Right kidney (tissue), 1 donor: Measurements from ENCODE around the gene C4orf54.

Source experiments
- DNase-seq: peaks from one replicate; pipeline ENCODE4 v3.0.0-alpha.2; 2016

Gene C4orf54

DNA sequence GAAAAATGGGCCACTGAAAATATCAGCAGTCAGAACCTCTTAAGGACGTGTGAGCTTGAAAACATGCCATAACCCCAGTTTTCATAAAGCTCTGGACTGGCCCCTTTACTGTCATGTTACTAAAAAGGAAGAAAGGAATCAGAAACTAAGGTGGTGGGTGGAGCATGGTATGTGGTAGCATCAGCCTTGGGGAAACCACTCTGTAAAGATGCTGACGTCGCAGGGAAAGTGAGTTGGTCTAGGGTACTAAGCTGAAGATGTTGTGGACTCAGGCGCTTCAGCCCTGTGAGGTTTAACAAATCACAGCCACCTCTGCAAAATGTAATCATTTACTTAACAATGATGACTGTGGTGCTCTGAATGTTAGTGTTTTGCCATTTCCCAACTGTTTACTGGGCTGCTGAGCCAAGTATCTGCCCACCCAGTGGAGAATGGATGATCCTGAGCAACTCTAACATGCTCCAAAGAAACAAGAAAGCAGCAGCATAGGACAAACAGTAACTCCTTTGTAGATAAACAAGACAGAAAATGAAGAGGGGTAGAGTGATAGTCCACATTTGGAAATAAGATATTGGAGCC lies 33.4 kb downstream of the C4orf54 start:
- no peak for DNase-seq

DNA sequence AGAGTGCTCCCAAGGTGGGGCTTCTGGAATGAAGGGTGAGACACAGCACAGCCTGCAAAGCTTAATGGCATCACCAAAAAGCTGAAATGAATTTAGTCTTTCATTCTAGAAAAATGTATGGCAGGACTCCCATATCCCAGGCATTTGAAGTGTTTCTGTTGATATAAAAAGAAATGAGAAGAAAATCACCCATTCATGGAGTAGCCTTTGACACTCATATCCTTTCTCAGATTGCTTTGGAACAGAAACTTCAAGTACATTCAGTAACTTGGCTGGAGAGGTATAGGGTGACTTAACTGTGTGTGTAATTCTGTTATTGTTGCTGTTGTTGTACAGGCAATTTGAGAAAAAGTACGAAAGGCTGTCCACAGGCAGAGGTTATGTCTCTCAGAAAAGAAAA lies 35.3 kb downstream of the C4orf54 start:
- no peak for DNase-seq

DNA sequence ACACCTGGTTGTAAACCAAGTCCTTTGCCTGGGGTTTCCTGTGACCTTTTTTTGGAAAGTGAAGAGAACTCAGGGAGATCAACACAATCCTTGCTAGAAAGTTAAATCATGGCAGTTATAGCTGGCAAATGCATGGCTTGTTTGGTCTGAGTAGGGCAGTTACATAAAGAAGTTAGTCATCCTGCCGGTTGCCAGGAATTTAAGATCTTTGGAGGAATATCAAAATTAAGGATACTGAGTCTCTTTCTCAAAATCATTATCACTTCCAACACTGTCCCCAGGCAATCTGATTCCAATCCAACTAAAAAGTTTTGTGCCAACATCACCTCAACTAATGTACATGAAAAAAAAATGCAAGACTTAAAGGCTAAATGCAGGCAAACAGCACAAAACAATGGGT lies 40.3 kb downstream of the C4orf54 start:
- DNase-seq: no peak

DNA sequence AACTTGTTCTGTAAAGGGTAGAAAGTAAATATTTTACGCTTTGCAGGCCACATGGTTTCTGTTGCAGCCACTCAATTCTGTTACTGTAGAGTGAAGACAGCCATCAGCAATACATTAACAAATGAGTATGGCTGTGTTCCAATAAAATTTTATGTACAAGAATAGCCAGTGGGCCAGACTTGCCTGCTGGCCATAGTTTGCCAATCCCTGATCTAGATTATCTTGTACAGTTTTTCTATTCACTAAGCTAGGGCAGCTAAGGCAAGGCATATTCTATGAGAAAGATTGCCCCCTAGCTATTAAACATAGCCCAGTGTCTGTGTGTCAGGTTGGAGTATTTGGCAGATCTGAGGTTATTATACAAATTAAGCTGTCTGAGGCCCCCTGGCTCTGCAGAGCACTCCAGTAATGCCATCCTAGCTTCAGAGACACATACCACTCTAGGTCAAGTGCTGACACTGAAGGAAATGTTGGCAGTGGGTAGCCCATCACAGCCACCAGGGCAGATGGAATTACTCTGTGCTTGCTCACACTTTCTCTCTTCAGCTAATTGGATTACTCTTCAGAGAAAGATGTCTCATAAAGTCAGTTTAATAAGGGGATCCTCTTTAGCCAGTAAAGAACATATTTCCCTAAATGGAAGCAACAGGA lies 42.3 kb downstream of the C4orf54 start:
- DNase-seq: no peak

DNA sequence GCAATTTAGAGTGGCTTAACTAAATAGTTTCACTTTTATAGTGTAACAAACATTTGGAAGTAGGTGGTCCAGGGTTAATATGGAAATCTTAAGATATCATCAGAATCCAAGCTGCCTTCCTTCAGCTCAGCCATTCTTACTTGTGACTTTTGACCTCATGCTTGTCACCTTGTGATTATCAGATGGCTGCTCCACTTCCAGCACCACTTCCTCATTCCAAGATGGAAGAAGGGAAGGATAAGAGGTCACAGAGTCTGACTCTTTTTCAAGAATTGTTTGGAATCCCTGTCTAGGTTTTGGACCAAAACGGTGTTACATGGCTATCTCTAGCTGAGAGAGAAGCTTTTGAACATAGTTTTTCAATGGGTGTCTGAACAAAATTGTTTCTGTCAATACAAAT lies 43.1 kb downstream of the C4orf54 start:
- DNase-seq: no peak

DNA sequence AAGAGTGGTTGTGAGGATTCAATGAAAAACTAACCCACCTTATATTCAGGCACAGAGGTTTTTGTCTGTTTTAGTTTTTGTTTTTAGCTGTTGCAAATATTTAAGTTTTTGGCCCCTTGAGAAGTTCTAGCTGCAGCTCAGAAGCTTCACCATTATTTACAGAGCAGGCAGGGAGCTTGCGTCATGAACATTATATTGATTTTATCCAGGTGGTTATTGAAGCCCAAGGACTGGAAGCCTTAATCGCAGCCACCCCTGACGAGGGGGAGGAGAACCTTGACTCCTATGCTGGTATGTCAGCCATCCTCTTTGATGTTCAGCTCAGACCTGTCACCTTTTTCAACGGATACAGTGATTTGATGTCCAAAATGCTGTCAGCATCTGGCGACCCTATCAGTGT lies 44.9 kb downstream of the C4orf54 start:
- DNase-seq: no peak

DNA sequence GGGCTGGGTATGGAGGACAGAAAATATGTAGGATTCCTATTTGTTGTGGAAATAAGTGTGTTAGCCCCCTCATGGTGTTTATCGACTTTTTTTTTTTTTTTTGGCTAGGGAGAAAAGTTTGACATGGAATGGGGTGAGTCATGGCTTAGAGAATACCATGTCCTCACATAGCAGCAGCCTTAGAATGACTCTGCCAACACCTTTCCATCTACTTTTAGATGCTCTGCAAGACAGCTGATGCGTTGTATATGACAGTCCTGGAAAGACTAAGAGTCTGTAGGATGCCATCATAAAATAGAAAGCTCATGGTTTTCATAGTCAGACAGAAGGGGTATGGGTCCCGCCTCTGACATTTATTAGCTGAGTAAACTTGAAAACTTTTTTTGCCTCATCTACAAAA lies 45.3 kb downstream of the C4orf54 start:
- DNase-seq: no peak

DNA sequence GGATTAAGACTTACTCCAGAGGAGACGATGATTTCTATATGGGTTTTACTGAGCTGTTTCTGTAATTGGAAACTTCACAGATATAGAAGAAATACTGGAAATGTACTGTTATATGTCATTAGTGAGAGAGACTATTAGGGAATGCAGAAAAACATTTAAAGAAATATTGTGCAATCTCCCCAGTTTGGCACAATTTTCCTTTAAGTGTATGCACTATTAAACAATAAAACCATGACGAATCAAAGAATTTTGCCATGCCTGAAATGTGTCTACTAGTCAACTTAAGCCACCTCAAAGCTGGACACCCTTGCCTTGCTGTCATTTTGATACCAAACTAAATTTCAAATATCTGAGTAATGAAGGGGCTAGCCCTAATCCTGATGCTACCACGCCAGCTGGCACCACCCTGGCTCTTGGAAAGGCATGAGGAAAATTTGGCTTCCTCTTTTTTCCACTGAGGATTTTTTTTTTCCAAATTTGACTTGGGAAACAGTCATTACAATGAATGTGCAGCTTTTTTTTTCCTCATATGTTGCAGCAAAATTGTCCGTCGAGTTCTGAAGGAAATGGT lies 46.9 kb downstream of the C4orf54 start:
- DNase-seq: no peak

DNA sequence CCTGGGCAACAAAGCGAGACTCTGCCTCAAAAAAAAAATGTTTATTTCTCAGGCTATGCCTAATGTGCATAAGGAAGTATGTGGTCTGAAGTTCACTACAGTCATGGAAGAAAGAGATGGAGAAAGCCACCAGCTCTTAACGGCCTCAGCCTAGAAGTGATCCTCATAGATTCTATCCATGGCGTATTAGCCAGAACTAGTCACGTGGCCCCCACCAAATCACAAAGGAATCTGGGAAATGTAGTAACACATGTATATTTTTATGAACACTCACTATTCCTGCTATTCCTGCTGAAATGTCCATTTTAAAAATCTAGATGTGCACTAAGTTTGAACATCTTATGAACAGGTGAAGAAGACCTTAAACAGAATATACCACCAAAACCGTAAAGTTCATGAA lies 49.2 kb downstream of the C4orf54 start:
- no peak for DNase-seq
